Activated CD8-positive, alpha-beta T cell treated with anti-CD3 and anti-CD28 coated beads for 36 hours (primary cell): ENCODE measurements around the gene KIAA1755. TPM values are rescaled to one million over a fixed set of nuclear protein-coding genes. Genes with fewer than 3 reads are reported as not detected.

Source experiments
- ATAC-seq: fragments of 200-7000 bp; cut with Tn5 transposase; one replicate; pipeline ENCODE4 v1.10.0; 2021; ENCODE audit warnings: mild to moderate bottlenecking, moderate library complexity
- CTCF ChIA-PET: fragments of 350-600 bp; sonication (Branson Sonifier 250); formaldehyde crosslinking; loops from one replicate; lab custom pipeline; 2021; ENCODE audit warnings: antibody characterized with exemption; lab: Charles Lee
- POLR2A ChIA-PET: fragments of 350-600 bp; sonication (Branson Sonifier 250); formaldehyde crosslinking; loops from one replicate; lab custom pipeline; 2021; ENCODE audit warnings: antibody characterized with exemption; lab: Charles Lee
- DNase-seq: peaks from one replicate; pipeline ENCODE4 v3.0.0-alpha.2; 2020
- H3K27ac Mint-ChIP-seq: one replicate; pipeline ENCODE4 v1.8.0; 2021; ENCODE audit warnings: mild to moderate bottlenecking, mixed read lengths
- H3K27me3 Mint-ChIP-seq: one replicate; pipeline ENCODE4 v1.8.0; 2021; ENCODE audit warnings: mixed read lengths
- H3K36me3 Mint-ChIP-seq: one replicate; pipeline ENCODE4 v1.8.0; 2021; ENCODE audit warnings: low read depth, mixed read lengths
- H3K4me1 Mint-ChIP-seq: one replicate; pipeline ENCODE4 v1.8.0; 2021; ENCODE audit warnings: low read depth, mixed read lengths
- H3K4me3 Mint-ChIP-seq: one replicate; pipeline ENCODE4 v1.8.0; 2021; ENCODE audit warnings: mild to moderate bottlenecking, moderate library complexity, mixed read lengths
- H3K9me3 Mint-ChIP-seq: one replicate; pipeline ENCODE4 v1.8.0; 2021; ENCODE audit warnings: mixed read lengths
- CTCF ChIP-seq: fragments of 200-600 bp; IDR thresholded peaks from one replicate; pipeline ENCODE4 v1.8.0; 2022; ENCODE audit warnings: antibody characterized with exemption, mild to moderate bottlenecking
- intact Hi-C: fragments of 100-400 bp; cut with micrococcal nuclease; formaldehyde crosslinking; loops from one replicate; pipeline ENCODE4 v1.10.0; 2022
- total RNA-seq, 2 experiments: library from RNA; stranded (reverse); gene quantifications; one replicate each; pipeline ENCODE4 v1.2.3, GENCODE V29; 2021

The KIAA1755 gene
- total RNA-seq, 2 experiments from 2014 or later: not detected

- H3K9me3 Mint-ChIP-seq: no peaks in the 10 kb centered on the region
- DNase-seq (no peak), ATAC-seq (no peak)
- CTCF ChIA-PET: interaction anchor here (1.4 kb wide), 1 partner anchor 203 kb away, joined by 3 read pairs; no protein-coding TSS in a partner anchor
- H3K4me3 Mint-ChIP-seq: no peak overlapping the region
- H3K27me3 Mint-ChIP-seq: peaks cover 42% of the 10 kb centered on the region
- no peak overlapping the region for H3K27ac Mint-ChIP-seq
- no peak for TF ChIP-seq CTCF
- H3K36me3 Mint-ChIP-seq: no peaks in the 10 kb centered on the region
- POLR2A ChIA-PET: no interaction called here
- peaks cover 1% of the 10 kb centered on the region for H3K4me1 Mint-ChIP-seq
- intact Hi-C loops: no loop called here
Measured at GRCh38 chr20:38261054-38261390, 487 bp upstream of the KIAA1755 start.

- no peaks in the 10 kb centered on the region for H3K36me3 Mint-ChIP-seq
- H3K9me3 Mint-ChIP-seq: no peaks in the 10 kb centered on the region
- H3K27me3 Mint-ChIP-seq: peaks cover 41% of the 10 kb centered on the region
- no peak overlapping the region for H3K27ac Mint-ChIP-seq
- no peak overlapping the region for H3K4me3 Mint-ChIP-seq
- H3K4me1 Mint-ChIP-seq: peaks cover 1% of the 10 kb centered on the region
- TF ChIP-seq CTCF: no peak
- intact Hi-C loops: no loop called here
- no peak for DNase-seq
- CTCF ChIA-PET: no interaction called here
- no peak for ATAC-seq
- POLR2A ChIA-PET: no interaction called here
Measured at GRCh38 chr20:38260025-38260377, 534 bp downstream of the KIAA1755 start.

- H3K4me1 Mint-ChIP-seq: peaks cover 1% of the 10 kb centered on the region
- DNase-seq (no peak), ATAC-seq (no peak)
- ChIA-PET POLR2A (no interaction called here), CTCF (no interaction called here)
- no peaks in the 10 kb centered on the region for H3K9me3 Mint-ChIP-seq
- intact Hi-C loops: no loop called here
- TF ChIP-seq CTCF: no peak
- H3K36me3 Mint-ChIP-seq: no peaks in the 10 kb centered on the region
- peaks cover 35% of the 10 kb centered on the region for H3K27me3 Mint-ChIP-seq
- no peak overlapping the region for H3K27ac Mint-ChIP-seq
- H3K4me3 Mint-ChIP-seq: no peak overlapping the region
Measured at GRCh38 chr20:38258545-38259215, 1.9 kb downstream of the KIAA1755 start.

GRCh38 chr20:38256966-38257365, 3.6 kb downstream of the KIAA1755 start:
- H3K27me3 Mint-ChIP-seq: peaks cover 29% of the 10 kb centered on the region
- TF ChIP-seq CTCF: no peak
- no peak overlapping the region for H3K4me3 Mint-ChIP-seq
- no peak overlapping the region for H3K27ac Mint-ChIP-seq
- H3K9me3 Mint-ChIP-seq: no peaks in the 10 kb centered on the region
- peaks cover 1% of the 10 kb centered on the region for H3K4me1 Mint-ChIP-seq
- POLR2A ChIA-PET: no interaction called here
- no peak for DNase-seq
- ATAC-seq: no peak
- intact Hi-C loops: no loop called here
- CTCF ChIA-PET: no interaction called here
- no peaks in the 10 kb centered on the region for H3K36me3 Mint-ChIP-seq

- CTCF ChIA-PET: interaction anchor here (1.3 to 1.5 kb wide), 2 partner anchors 13 to 692 kb away, joined by 3 to 4 read pairs; no protein-coding TSS in a partner anchor
- intact Hi-C loops: no loop called here
- ATAC-seq (no peak), DNase-seq (no peak)
- no peak for TF ChIP-seq CTCF
- H3K9me3 Mint-ChIP-seq: no peaks in the 10 kb centered on the region
- H3K4me3 Mint-ChIP-seq: no peak overlapping the region
- H3K27ac Mint-ChIP-seq: no peak overlapping the region
- H3K36me3 Mint-ChIP-seq: no peaks in the 10 kb centered on the region
- POLR2A ChIA-PET: no interaction called here
- H3K27me3 Mint-ChIP-seq: peaks cover 23% of the 10 kb centered on the region
- peaks cover 1% of the 10 kb centered on the region for H3K4me1 Mint-ChIP-seq
Measured at GRCh38 chr20:38256021-38256420, 4.5 kb downstream of the KIAA1755 start.
